PC-9 (cell line): ENCODE measurements around the gene DALRD3. TPM values are rescaled to one million over a fixed set of nuclear protein-coding genes. Genes with fewer than 3 reads are reported as not detected.
"Not testable (repeated sequence)": the region's sequence is repeated elsewhere in the genome, so short reads cannot be mapped to it uniquely, and the experiment has no call there.

Experiments
- BruUV-seq: library from RNA; stranded (reverse); fragments of 400-500 nt; replicated peaks from 2 replicates; lab custom pipeline; 2021; lab: Mats Ljungman, UMichigan
- CTCF ChIA-PET: fragments of 300-600 bp; sonication (Branson Sonifier 250); formaldehyde crosslinking; loops from one replicate; lab custom pipeline; 2022; ENCODE audit warnings: antibody characterized with exemption; lab: Charles Lee
- POLR2A ChIA-PET: fragments of 300-600 bp; sonication (Branson Sonifier 250); formaldehyde crosslinking; loops from one replicate; lab custom pipeline; 2022; ENCODE audit warnings: antibody characterized with exemption; ENCODE audit not compliant: unreplicated experiment; lab: Charles Lee
- DNase-seq, 2 experiments: peaks; one replicate each; pipeline versions ENCODE4 v3.0.0 to v3.0.0-alpha.2; 2015 to 2022; ENCODE audit warnings: mixed read lengths in 1 of 2
- H2AFZ ChIP-seq: fragments of 200-600 bp; sonication (generic); 2 replicates; pipeline ENCODE4 v1.8.1; 2017; ENCODE audit warnings: antibody characterized with exemption
- H3F3A ChIP-seq: fragments of 200-600 bp; sonication (generic); 2 replicates; pipeline ENCODE4 v1.8.1; 2017; ENCODE audit warnings: antibody characterized with exemption, mild to moderate bottlenecking, low read depth; ENCODE audit not compliant: insufficient read depth
- H3K27ac ChIP-seq: fragments of 200-600 bp; sonication (generic); 2 replicates; pipeline ENCODE4 v1.6.1; 2016; ENCODE audit warnings: mixed run types
- H3K27me3 ChIP-seq: fragments of 200-600 bp; sonication (generic); 2 replicates; pipeline ENCODE4 v1.6.1; 2016; ENCODE audit warnings: low read depth, mixed run types; ENCODE audit not compliant: insufficient read depth
- H3K36me3 ChIP-seq: fragments of 200-600 bp; sonication (generic); 2 replicates; pipeline ENCODE4 v1.6.1; 2016; ENCODE audit warnings: low read depth, mixed run types
- H3K4me1 ChIP-seq: fragments of 200-600 bp; sonication (generic); replicated peaks from 2 replicates; pipeline ENCODE4 v1.6.1; 2016; ENCODE audit warnings: mixed run types; ENCODE audit not compliant: insufficient read depth
- H3K4me2 ChIP-seq: fragments of 200-600 bp; sonication (generic); 2 replicates; pipeline ENCODE4 v1.6.1; 2017; ENCODE audit warnings: mixed run types
- H3K4me3 ChIP-seq: fragments of 200-600 bp; sonication (generic); 2 replicates; pipeline ENCODE4 v1.6.1; 2016; ENCODE audit warnings: mixed run types
- H3K79me2 ChIP-seq: fragments of 200-600 bp; sonication (generic); 2 replicates; pipeline ENCODE4 v1.6.1; 2017; ENCODE audit warnings: low read depth, mixed run types
- H3K9me2 ChIP-seq: fragments of 200-600 bp; sonication (generic); 2 replicates; pipeline ENCODE4 v1.8.1; 2017; ENCODE audit warnings: mild to moderate bottlenecking; ENCODE audit not compliant: insufficient read depth
- H3K9me3 ChIP-seq: fragments of 200-600 bp; sonication (generic); 2 replicates; pipeline ENCODE4 v1.8.1; 2016; ENCODE audit warnings: low read depth; ENCODE audit not compliant: insufficient read depth
- H4K20me1 ChIP-seq: fragments of 200-600 bp; sonication (generic); 2 replicates; pipeline ENCODE4 v1.8.1; 2017; ENCODE audit not compliant: insufficient read depth
- CTCF ChIP-seq: fragments of 200-600 bp; sonication (generic); conservative IDR thresholded peaks from 2 replicates; pipeline ENCODE4 v1.6.1; 2017; ENCODE audit warnings: mixed run types, antibody characterized with exemption, mild to moderate bottlenecking, moderate library complexity
- EZH2 ChIP-seq: fragments of 200-600 bp; sonication (generic); IDR thresholded peaks from 2 replicates; pipeline ENCODE4 v1.8.0; 2017; ENCODE audit warnings: antibody characterized with exemption, low read depth
- intact Hi-C: fragments of 100-400 bp; cut with micrococcal nuclease; formaldehyde crosslinking; loops from one replicate; pipeline ENCODE4 v1.10.0; 2022; ENCODE audit not compliant: unreplicated experiment
- total RNA-seq: library from RNA; stranded (reverse); gene quantifications from 2 replicates; pipeline ENCODE4 v1.2.3, GENCODE V29; 2021

Gene DALRD3
- total RNA-seq, 1 experiment from 2014 or later, result 27.7 TPM

GRCh38 chr3:49013113-49013737 is 5.2 kb downstream of the DALRD3 start:
- H2AFZ ChIP-seq, result no peak overlapping the region
- no peak overlapping the region for H3K27ac ChIP-seq
- ChIA-PET POLR2A (interaction anchor here (0.6 kb wide), 1 partner anchor 28 kb away, joined by 4 read pairs; no protein-coding TSS in a partner anchor), CTCF (interaction anchor here (0.7 kb wide), 1 partner anchor 36 kb away, joined by 4 read pairs; no protein-coding TSS in a partner anchor)
- H3K9me3 ChIP-seq, result no peaks in the 10 kb centered on the region
- peaks cover 14% of the 10 kb centered on the region for H3F3A ChIP-seq
- no TSS peak for BruUV-seq
- H3K4me2 ChIP-seq, result no peak overlapping the region
- TF ChIP-seq CTCF (no peak), EZH2 (no peak)
- H3K27me3 ChIP-seq, result no peaks in the 10 kb centered on the region
- H3K79me2 ChIP-seq, result peaks cover 20% of the 10 kb centered on the region
- no peaks in the 10 kb centered on the region for H3K9me2 ChIP-seq
- no peak for DNase-seq
- no peaks in the 10 kb centered on the region for H3K36me3 ChIP-seq
- H4K20me1 ChIP-seq, result peaks cover 25% of the 10 kb centered on the region
- intact Hi-C loops, result no loop called here
- peaks cover 8% of the 10 kb centered on the region; the same call in 1 of the 2 replicates for H3K4me1 ChIP-seq
- no peak overlapping the region for H3K4me3 ChIP-seq

- Histone ChIP-seq H3K36me3 (no peaks in the 10 kb centered on the region), H3K27me3 (no peaks in the 10 kb centered on the region), H3K9me2 (no peaks in the 10 kb centered on the region), H3K4me1 (peaks cover 12% of the 10 kb centered on the region; the same call in 1 of the 2 replicates), H3K27ac (no peak overlapping the region), H3K79me2 (peaks cover 25% of the 10 kb centered on the region), H3K4me3 (no peak overlapping the region), H3F3A (peaks cover 16% of the 10 kb centered on the region), H3K9me3 (no peaks in the 10 kb centered on the region), H2AFZ (no peak overlapping the region), H4K20me1 (peaks cover 29% of the 10 kb centered on the region), H3K4me2 (no peak overlapping the region)
- no peak for DNase-seq
- CTCF ChIA-PET, result interaction anchor here (0.7 kb wide), 1 partner anchor 35 kb away, joined by 4 read pairs; no protein-coding TSS in a partner anchor
- BruUV-seq, result no TSS peak
- intact Hi-C loops, result no loop called here
- POLR2A ChIA-PET, result interaction anchor here (0.7 kb wide), 1 partner anchor 572 kb away, joined by 3 read pairs; the partner anchor contains the start of genes CCDC51 and TMA7
- TF ChIP-seq EZH2 (no peak), CTCF (no peak)
Observed at GRCh38 chr3:49012441-49013017, 5.9 kb downstream of the DALRD3 start.

- no TSS peak for BruUV-seq
- H3K36me3 ChIP-seq, result no peaks in the 10 kb centered on the region
- H3K4me1 ChIP-seq, result peaks cover 9% of the 10 kb centered on the region; the same call in 1 of the 2 replicates
- peaks cover 5% of the 10 kb centered on the region; the same call in 1 of the 2 replicates for H3F3A ChIP-seq
- H4K20me1 ChIP-seq, result peaks cover 29% of the 10 kb centered on the region
- no peaks in the 10 kb centered on the region for H3K27me3 ChIP-seq
- ChIA-PET CTCF (interaction anchor here (0.7 to 1.0 kb wide), 3 partner anchors 8 to 270 kb away, joined by 3 to 8 read pairs (median 3); no protein-coding TSS in a partner anchor), POLR2A (interaction anchor here (0.7 kb wide), 2 partner anchors 20 to 22 kb away, joined by 4 to 8 read pairs; no protein-coding TSS in a partner anchor)
- H3K27ac ChIP-seq, result no peak overlapping the region
- no peak overlapping the region for H3K4me2 ChIP-seq
- no peak overlapping the region for H2AFZ ChIP-seq
- H3K79me2 ChIP-seq, result peaks cover 27% of the 10 kb centered on the region
- H3K4me3 ChIP-seq, result no peak overlapping the region
- H3K9me3 ChIP-seq, result no peaks in the 10 kb centered on the region
- no peak for DNase-seq
- intact Hi-C loops, result loop anchor here (10.0 kb wide), 1 partner anchor 565 kb away; the partner anchor contains the start of genes ATRIP, CCDC51 and TMA7
- no peak for TF ChIP-seq CTCF
- TF ChIP-seq EZH2, result no peak
- H3K9me2 ChIP-seq, result no peaks in the 10 kb centered on the region
Observed at GRCh38 chr3:49009396-49009795, 9.0 kb downstream of the DALRD3 start.

- intact Hi-C loops, result loop anchor here (10.0 kb wide), 1 partner anchor 564 kb away; the partner anchor contains the start of genes ATRIP, CCDC51 and TMA7
Observed at GRCh38 chr3:49008627-49009026, 9.8 kb downstream of the DALRD3 start.

More at GRCh38 chr3:49008627-49009026, 9.8 kb downstream of the DALRD3 start:
- not testable (repeated sequence) for H3K27ac ChIP-seq, DNase-seq, H3K4me1 ChIP-seq, H3K36me3 ChIP-seq, H3K9me3 ChIP-seq, H3K9me2 ChIP-seq, H3K27me3 ChIP-seq, H3F3A ChIP-seq, H2AFZ ChIP-seq, H3K4me3 ChIP-seq
- POLR2A ChIA-PET, result interaction anchor here (0.7 kb wide), 1 partner anchor 21 kb away, joined by 8 read pairs; no protein-coding TSS in a partner anchor
- Histone ChIP-seq H3K4me2 (peak overlapping the region; percentile 84), H3K79me2 (peaks cover 27% of the 10 kb centered on the region), H4K20me1 (peaks cover 29% of the 10 kb centered on the region)
- TSS peak; percentile 36 for BruUV-seq
- CTCF ChIA-PET, result interaction anchor here (0.7 to 1.0 kb wide), 2 partner anchors 9 to 21 kb away, joined by 3 to 8 read pairs; no protein-coding TSS in a partner anchor
